ENCODE data around the gene NFATC3. TPM values are rescaled to one million over a fixed set of nuclear protein-coding genes. Genes with fewer than 3 reads are reported as not detected.

Gene NFATC3
- total RNA-seq, 1 experiment from 2014 or later: 33.0 TPM

DNA sequence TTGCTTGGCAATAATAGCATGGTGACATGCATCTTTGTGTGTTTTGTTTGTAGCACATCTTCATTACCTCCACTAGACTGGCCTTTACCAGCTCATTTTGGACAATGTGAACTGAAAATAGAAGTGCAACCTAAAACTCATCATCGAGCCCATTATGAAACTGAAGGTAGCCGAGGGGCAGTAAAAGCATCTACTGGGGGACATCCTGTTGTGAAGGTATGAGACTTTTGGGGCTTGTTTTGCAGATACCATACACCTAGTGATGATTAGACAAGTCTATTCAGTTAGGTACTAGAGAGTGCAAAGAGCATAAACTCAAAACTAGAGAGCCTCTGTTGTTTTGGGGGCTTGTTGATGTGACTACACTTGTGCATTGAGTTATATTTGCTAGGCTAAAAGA is 41.2 kb downstream of the NFATC3 start:
- Histone ChIP-seq H3K9me3 (ENCODE audit: control insufficient read depth, low read depth, low read length) (no peaks in the 10 kb centered on the region), H2BK20ac (ENCODE audit: low read depth, low read length, poor library complexity, severe bottlenecking) (no peak overlapping the region), H3K4ac (ENCODE audit: low read depth, low read length) (no peak overlapping the region), H2BK15ac (ENCODE audit: low read depth, low read length) (no peak overlapping the region), H3K79me1 (ENCODE audit: insufficient read depth, low read depth, low read length, poor library complexity, severe bottlenecking) (peaks cover 2% of the 10 kb centered on the region), H3K56ac (ENCODE audit: insufficient read length, low read depth, low read length) (no peak overlapping the region), H4K5ac (ENCODE audit: insufficient read length, low read depth, low read length) (no peak overlapping the region), H3K27me3 (ENCODE audit: insufficient read depth, low read length) (no peaks in the 10 kb centered on the region), H3K18ac (ENCODE audit: insufficient read length, low read depth, low read length) (no peak overlapping the region), H4K8ac (replicated peaks; ENCODE audit: insufficient read length, low read depth, low read length) (no peak overlapping the region), H3K14ac (ENCODE audit: insufficient read depth, low read length) (no peak overlapping the region), H2BK5ac (ENCODE audit: insufficient read length, low read length) (no peak overlapping the region), H2AK5ac (ENCODE audit: insufficient read length, low read length) (no peak overlapping the region), H3T11ph (ENCODE audit: low read length) (no peak overlapping the region), H2BK12ac (ENCODE audit: insufficient read length, low read depth, low read length) (no peak overlapping the region), H3K9ac (ENCODE audit: extremely low read depth, insufficient read length, low read length) (no peak overlapping the region), H3K4me2 (ENCODE audit: insufficient read depth, insufficient read length, low read length) (no peak overlapping the region), H3K23me2 (ENCODE audit: insufficient read length, low read depth, low read length, poor library complexity, severe bottlenecking) (no peaks in the 10 kb centered on the region), H3K4me1 (ENCODE audit: insufficient read depth, low read length) (no peaks in the 10 kb centered on the region; the same call in 1 of the 2 replicates), H3K79me2 (ENCODE audit: insufficient read depth, low read length) (peaks cover 1% of the 10 kb centered on the region; the same call in 1 of the 2 replicates), H2BK120ac (ENCODE audit: low read depth, low read length, poor library complexity, severe bottlenecking) (no peak overlapping the region), H4K20me1 (ENCODE audit: control insufficient read depth, insufficient read depth, insufficient read length) (no peaks in the 10 kb centered on the region), H2AFZ (ENCODE audit: low read length) (no peak overlapping the region), H3K23ac (ENCODE audit: insufficient read length, low read depth, low read length) (no peak overlapping the region), H4K91ac (ENCODE audit: insufficient read length, low read depth, low read length) (no peak overlapping the region), H3K27ac (ENCODE audit: insufficient read length, low read depth, low read length) (no peak overlapping the region)
- Mint-ChIP-seq H3K4me1 (no peaks in the 10 kb centered on the region), H3K27ac (no peak overlapping the region), H3K36me3 (ENCODE audit: insufficient read depth in 1 of 3, low read depth in 3 of 3) (peaks cover 4 to 7% (median 6%) of the 10 kb centered on the region in 3 experiments; a peak in 4 of 7 replicates), H3K9me3 (no peaks in the 10 kb centered on the region; a peak in 1 of 5 replicates), H3K27me3 (ENCODE audit: low read depth) (no peaks in the 10 kb centered on the region), H3K4me3 (no peak overlapping the region)
- TF ChIP-seq, protein P1, sequence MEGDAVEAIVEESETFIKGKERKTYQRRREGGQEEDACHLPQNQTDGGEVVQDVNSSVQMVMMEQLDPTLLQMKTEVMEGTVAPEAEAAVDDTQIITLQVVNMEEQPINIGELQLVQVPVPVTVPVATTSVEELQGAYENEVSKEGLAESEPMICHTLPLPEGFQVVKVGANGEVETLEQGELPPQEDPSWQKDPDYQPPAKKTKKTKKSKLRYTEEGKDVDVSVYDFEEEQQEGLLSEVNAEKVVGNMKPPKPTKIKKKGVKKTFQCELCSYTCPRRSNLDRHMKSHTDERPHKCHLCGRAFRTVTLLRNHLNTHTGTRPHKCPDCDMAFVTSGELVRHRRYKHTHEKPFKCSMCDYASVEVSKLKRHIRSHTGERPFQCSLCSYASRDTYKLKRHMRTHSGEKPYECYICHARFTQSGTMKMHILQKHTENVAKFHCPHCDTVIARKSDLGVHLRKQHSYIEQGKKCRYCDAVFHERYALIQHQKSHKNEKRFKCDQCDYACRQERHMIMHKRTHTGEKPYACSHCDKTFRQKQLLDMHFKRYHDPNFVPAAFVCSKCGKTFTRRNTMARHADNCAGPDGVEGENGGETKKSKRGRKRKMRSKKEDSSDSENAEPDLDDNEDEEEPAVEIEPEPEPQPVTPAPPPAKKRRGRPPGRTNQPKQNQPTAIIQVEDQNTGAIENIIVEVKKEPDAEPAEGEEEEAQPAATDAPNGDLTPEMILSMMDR (conservative IDR thresholded peaks at IDR 0.05): no peak
- WGBS (ENCODE audit: extremely low coverage, insufficient read length, low lambda C conversion rate): no CpG with 5 or more reads among the region's 2 CpGs
- DNase-seq: no peak
